A549 (cell line): ENCODE measurements around the gene BCAS1.

Source experiments
- CEBPB ChIP-seq, 2 experiments: fragments of >200 bp in 1 of 2; sonication (Bioruptor Twin) in 1 of 2; formaldehyde crosslinking in 1 of 2; IDR thresholded peaks; 2 replicates each; pipeline ENCODE4 v1.6.1; 2012 to 2016
- EP300 ChIP-seq, 2 experiments: fragments of >200 bp; sonication (Bioruptor Twin); formaldehyde crosslinking; IDR thresholded peaks; 2 replicates in 1 of 2; 3 replicates in 1 of 2; pipeline ENCODE4 v1.6.1; 2016 to 2017
- JUNB ChIP-seq: fragments of >200 bp; sonication (Bioruptor Twin); formaldehyde crosslinking; IDR thresholded peaks from 2 replicates; pipeline ENCODE4 v1.6.1; 2016
- KDM1A ChIP-seq: fragments of 200-600 bp; sonication (generic); IDR thresholded peaks from 2 replicates; pipeline ENCODE4 v1.6.1; 2016; ENCODE audit warnings: low read depth, mild to moderate bottlenecking
- POLR2A ChIP-seq: IDR thresholded peaks from 2 replicates; pipeline ENCODE4 v1.6.1; 2012; ENCODE audit warnings: mild to moderate bottlenecking, low read length
- RAD21 ChIP-seq, 2 experiments: fragments of >200 bp in 1 of 2; sonication (Bioruptor Twin) in 1 of 2; formaldehyde crosslinking in 1 of 2; IDR thresholded peaks in 1 of 2; conservative IDR thresholded peaks in 1 of 2; 2 replicates in 1 of 2; 3 replicates in 1 of 2; pipeline ENCODE4 v1.6.1; 2012 to 2018; ENCODE audit warnings: inconsistent platforms in 1 of 2
- RFX5 ChIP-seq: fragments of 450-650 bp; IDR thresholded peaks from 2 replicates; pipeline ENCODE4 v1.7.1; 2014; ENCODE audit warnings: antibody characterized with exemption, mild to moderate bottlenecking, moderate library complexity
- ZFP36 ChIP-seq: fragments of 450-650 bp; IDR thresholded peaks from 2 replicates; pipeline ENCODE4 v1.6.1; 2014; ENCODE audit warnings: borderline replicate concordance; ENCODE audit not compliant: partially characterized antibody
- TF ChIP-seq, protein P1 (sequence below): fragments of >200 bp; sonication (Bioruptor Twin); formaldehyde crosslinking; IDR thresholded peaks from 3 replicates; pipeline ENCODE4 v1.5.1; 2016
- TF ChIP-seq, protein P2 (sequence below): fragments of 250-450 bp; sonication (Bioruptor Pico); IDR thresholded peaks from 2 replicates; pipeline ENCODE4 v1.5.0; 2020; ENCODE audit warnings: low read depth, mild to moderate bottlenecking, moderate library complexity
- TF ChIP-seq, protein P3 (sequence below): fragments of 200-600 bp; sonication (generic); IDR thresholded peaks from 2 replicates; pipeline ENCODE4 v1.6.1; 2016; ENCODE audit warnings: antibody characterized with exemption, mild to moderate bottlenecking, moderate library complexity
- TF ChIP-seq, protein P4 (sequence below): fragments of 250-450 bp; sonication (Bioruptor Pico); IDR thresholded peaks from 2 replicates; pipeline ENCODE4 v1.5.0; 2021; ENCODE audit warnings: mild to moderate bottlenecking, moderate library complexity, borderline replicate concordance

DNA sequence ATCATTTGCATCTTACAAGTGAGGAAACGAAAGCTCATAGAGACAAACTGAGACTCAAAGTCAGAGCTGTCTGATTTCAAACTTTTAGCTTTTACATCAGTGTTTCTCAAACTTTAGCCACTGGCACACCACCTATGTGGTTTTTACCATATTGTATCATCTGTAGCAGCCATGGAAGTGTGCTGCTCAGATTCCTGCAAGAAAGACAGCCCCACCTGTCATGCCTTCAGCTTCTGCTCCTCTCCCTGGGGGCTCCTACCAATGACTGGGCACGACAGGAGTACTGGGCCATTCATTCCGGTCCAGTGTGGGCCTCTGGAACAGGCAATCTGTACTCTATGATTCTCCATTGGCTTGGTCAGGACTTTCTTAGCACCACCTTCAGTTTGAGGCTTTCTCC lies 87.0 kb downstream of the BCAS1 start:
- no peak for TF ChIP-seq ZFP36
- TF ChIP-seq, protein P1, sequence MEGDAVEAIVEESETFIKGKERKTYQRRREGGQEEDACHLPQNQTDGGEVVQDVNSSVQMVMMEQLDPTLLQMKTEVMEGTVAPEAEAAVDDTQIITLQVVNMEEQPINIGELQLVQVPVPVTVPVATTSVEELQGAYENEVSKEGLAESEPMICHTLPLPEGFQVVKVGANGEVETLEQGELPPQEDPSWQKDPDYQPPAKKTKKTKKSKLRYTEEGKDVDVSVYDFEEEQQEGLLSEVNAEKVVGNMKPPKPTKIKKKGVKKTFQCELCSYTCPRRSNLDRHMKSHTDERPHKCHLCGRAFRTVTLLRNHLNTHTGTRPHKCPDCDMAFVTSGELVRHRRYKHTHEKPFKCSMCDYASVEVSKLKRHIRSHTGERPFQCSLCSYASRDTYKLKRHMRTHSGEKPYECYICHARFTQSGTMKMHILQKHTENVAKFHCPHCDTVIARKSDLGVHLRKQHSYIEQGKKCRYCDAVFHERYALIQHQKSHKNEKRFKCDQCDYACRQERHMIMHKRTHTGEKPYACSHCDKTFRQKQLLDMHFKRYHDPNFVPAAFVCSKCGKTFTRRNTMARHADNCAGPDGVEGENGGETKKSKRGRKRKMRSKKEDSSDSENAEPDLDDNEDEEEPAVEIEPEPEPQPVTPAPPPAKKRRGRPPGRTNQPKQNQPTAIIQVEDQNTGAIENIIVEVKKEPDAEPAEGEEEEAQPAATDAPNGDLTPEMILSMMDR: no peak
- no peak for TF ChIP-seq RAD21 (conservative IDR thresholded peaks at IDR 0.05 in 1 of 2, IDR thresholded peaks at IDR 0.05 in 1 of 2)
- no peak for TF ChIP-seq RFX5
- TF ChIP-seq KDM1A: no peak
- no peak for TF ChIP-seq EP300 (IDR thresholded peaks at IDR 0.05)
- TF ChIP-seq, protein P2, sequence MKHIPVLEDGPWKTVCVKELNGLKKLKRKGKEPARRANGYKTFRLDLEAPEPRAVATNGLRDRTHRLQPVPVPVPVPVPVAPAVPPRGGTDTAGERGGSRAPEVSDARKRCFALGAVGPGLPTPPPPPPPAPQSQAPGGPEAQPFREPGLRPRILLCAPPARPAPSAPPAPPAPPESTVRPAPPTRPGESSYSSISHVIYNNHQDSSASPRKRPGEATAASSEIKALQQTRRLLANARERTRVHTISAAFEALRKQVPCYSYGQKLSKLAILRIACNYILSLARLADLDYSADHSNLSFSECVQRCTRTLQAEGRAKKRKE: no peak
- TF ChIP-seq JUNB: no peak
- no peak for TF ChIP-seq CEBPB (IDR thresholded peaks at IDR 0.05)
- TF ChIP-seq, protein P3, sequence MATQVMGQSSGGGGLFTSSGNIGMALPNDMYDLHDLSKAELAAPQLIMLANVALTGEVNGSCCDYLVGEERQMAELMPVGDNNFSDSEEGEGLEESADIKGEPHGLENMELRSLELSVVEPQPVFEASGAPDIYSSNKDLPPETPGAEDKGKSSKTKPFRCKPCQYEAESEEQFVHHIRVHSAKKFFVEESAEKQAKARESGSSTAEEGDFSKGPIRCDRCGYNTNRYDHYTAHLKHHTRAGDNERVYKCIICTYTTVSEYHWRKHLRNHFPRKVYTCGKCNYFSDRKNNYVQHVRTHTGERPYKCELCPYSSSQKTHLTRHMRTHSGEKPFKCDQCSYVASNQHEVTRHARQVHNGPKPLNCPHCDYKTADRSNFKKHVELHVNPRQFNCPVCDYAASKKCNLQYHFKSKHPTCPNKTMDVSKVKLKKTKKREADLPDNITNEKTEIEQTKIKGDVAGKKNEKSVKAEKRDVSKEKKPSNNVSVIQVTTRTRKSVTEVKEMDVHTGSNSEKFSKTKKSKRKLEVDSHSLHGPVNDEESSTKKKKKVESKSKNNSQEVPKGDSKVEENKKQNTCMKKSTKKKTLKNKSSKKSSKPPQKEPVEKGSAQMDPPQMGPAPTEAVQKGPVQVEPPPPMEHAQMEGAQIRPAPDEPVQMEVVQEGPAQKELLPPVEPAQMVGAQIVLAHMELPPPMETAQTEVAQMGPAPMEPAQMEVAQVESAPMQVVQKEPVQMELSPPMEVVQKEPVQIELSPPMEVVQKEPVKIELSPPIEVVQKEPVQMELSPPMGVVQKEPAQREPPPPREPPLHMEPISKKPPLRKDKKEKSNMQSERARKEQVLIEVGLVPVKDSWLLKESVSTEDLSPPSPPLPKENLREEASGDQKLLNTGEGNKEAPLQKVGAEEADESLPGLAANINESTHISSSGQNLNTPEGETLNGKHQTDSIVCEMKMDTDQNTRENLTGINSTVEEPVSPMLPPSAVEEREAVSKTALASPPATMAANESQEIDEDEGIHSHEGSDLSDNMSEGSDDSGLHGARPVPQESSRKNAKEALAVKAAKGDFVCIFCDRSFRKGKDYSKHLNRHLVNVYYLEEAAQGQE: no peak
- TF ChIP-seq POLR2A: no peak
- TF ChIP-seq, protein P4, sequence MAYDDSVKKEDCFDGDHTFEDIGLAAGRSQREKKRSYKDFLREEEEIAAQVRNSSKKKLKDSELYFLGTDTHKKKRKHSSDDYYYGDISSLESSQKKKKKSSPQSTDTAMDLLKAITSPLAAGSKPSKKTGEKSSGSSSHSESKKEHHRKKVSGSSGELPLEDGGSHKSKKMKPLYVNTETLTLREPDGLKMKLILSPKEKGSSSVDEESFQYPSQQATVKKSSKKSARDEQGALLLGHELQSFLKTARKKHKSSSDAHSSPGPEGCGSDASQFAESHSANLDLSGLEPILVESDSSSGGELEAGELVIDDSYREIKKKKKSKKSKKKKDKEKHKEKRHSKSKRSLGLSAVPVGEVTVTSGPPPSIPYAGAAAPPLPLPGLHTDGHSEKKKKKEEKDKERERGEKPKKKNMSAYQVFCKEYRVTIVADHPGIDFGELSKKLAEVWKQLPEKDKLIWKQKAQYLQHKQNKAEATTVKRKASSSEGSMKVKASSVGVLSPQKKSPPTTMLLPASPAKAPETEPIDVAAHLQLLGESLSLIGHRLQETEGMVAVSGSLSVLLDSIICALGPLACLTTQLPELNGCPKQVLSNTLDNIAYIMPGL: no peak
